Tibial artery (tissue), 4 donors: ENCODE measurements around the gene RGS13.

Experiments
- DNase-seq, 2 donors: peaks; one replicate each; pipeline ENCODE4 v3.0.0-alpha.2; 2019
- H3K27ac ChIP-seq, 2 donors: fragments of 200-600 bp; sonication (generic) in 1 of 2; 1 replicate in 1 of 2; 2 replicates in 1 of 2; pipeline ENCODE4 v1.5.1; 2018 to 2019; ENCODE audit warnings: mild to moderate bottlenecking in 1 of 2
- H3K27me3 ChIP-seq, 2 donors: fragments of 200-600 bp; sonication (generic) in 1 of 2; one replicate each; pipeline versions ENCODE4 v1.5.1 to v1.6.0; 2016 to 2019
- H3K36me3 ChIP-seq, 3 donors: fragments of 200-600 bp; sonication (generic) in 2 of 3; one replicate each; pipeline ENCODE4 v1.5.1; 2016 to 2019; ENCODE audit warnings: mild to moderate bottlenecking in 2 of 3
- H3K4me1 ChIP-seq, 4 donors: fragments of 200-600 bp; sonication (generic) in 2 of 4; 1 replicate in 3 of 4; 2 replicates in 1 of 4; pipeline ENCODE4 v1.5.1; 2016 to 2019
- H3K4me3 ChIP-seq, 2 donors: fragments of 200-600 bp; sonication (generic) in 1 of 2; 1 replicate in 1 of 2; 2 replicates in 1 of 2; pipeline ENCODE4 v1.5.1; 2018 to 2019; ENCODE audit warnings: mild to moderate bottlenecking in 2 of 2
- H3K9me3 ChIP-seq, 3 donors: fragments of 200-600 bp; sonication (generic) in 1 of 3; one replicate each; pipeline ENCODE4 v1.5.1; 2016 to 2019
- CTCF ChIP-seq, 2 experiments: fragments of 200-600 bp in 1 of 2; fragments of 450-650 bp in 1 of 2; IDR thresholded peaks; one replicate each; pipeline ENCODE4 v1.5.1; 2017 to 2019; ENCODE audit warnings: antibody characterized with exemption in 2 of 2, mild to moderate bottlenecking in 1 of 2, moderate library complexity in 1 of 2
- intact Hi-C: fragments of 100-400 bp; cut with DNase I; formaldehyde crosslinking; loops from one replicate; pipeline ENCODE4 v1.15.0; 2023; ENCODE audit warnings: low total_unique reads

RGS13 gene

GRCh38 chr1:192592981-192593708, 42.8 kb upstream of the RGS13 start:
- no peak overlapping the region for H3K4me3 ChIP-seq
- no peak for TF ChIP-seq CTCF (IDR thresholded peaks at IDR 0.05)
- H3K4me1 ChIP-seq: no peaks in the 10 kb centered on the region
- no peaks in the 10 kb centered on the region for H3K36me3 ChIP-seq
- H3K27me3 ChIP-seq: no peaks in the 10 kb centered on the region
- no peak overlapping the region for H3K27ac ChIP-seq
- DNase-seq: no peak
- intact Hi-C loops: no loop called here
- no peaks in the 10 kb centered on the region for H3K9me3 ChIP-seq

GRCh38 chr1:192595299-192595698, 40.6 kb upstream of the RGS13 start:
- no peak for DNase-seq
- H3K4me1 ChIP-seq: no peaks in the 10 kb centered on the region

GRCh38 chr1:192598589-192598988, 37.4 kb upstream of the RGS13 start:
- intact Hi-C loops: no loop called here
- no peak overlapping the region for H3K4me3 ChIP-seq
- H3K27ac ChIP-seq: no peak overlapping the region
- H3K36me3 ChIP-seq: no peaks in the 10 kb centered on the region
- H3K4me1 ChIP-seq: no peaks in the 10 kb centered on the region
- DNase-seq: no peak
- no peaks in the 10 kb centered on the region for H3K27me3 ChIP-seq
- TF ChIP-seq CTCF (IDR thresholded peaks at IDR 0.05): no peak
- H3K9me3 ChIP-seq: no peaks in the 10 kb centered on the region

More at GRCh38 chr1:192595299-192595698, 40.6 kb upstream of the RGS13 start:
- no peaks in the 10 kb centered on the region for H3K9me3 ChIP-seq
- no peak for TF ChIP-seq CTCF (IDR thresholded peaks at IDR 0.05)
- H3K4me3 ChIP-seq: no peak overlapping the region
- no peak overlapping the region for H3K27ac ChIP-seq
- H3K36me3 ChIP-seq: no peaks in the 10 kb centered on the region
- no peaks in the 10 kb centered on the region for H3K27me3 ChIP-seq
- intact Hi-C loops: no loop called here

- no peak for TF ChIP-seq CTCF (IDR thresholded peaks at IDR 0.05)
- Histone ChIP-seq H3K4me1 (peaks cover 0 to 10% (median 0%) of the 10 kb centered on the region in 4 donors), H3K27me3 (no peaks in the 10 kb centered on the region), H3K36me3 (no peaks in the 10 kb centered on the region), H3K9me3 (no peaks in the 10 kb centered on the region), H3K4me3 (no peak overlapping the region), H3K27ac (no peak overlapping the region)
- intact Hi-C loops: loop anchor here (5.0 kb wide), 1 partner anchor 277 kb away; no protein-coding TSS in a partner anchor
- DNase-seq: no peak
Measured at GRCh38 chr1:192600275-192600674, 35.7 kb upstream of the RGS13 start.

- Histone ChIP-seq H3K27me3 (no peaks in the 10 kb centered on the region), H3K27ac (no peak overlapping the region), H3K36me3 (no peaks in the 10 kb centered on the region), H3K4me1 (peaks cover 0 to 11% (median 0%) of the 10 kb centered on the region in 4 donors), H3K4me3 (no peak overlapping the region), H3K9me3 (no peaks in the 10 kb centered on the region)
- intact Hi-C loops: loop anchor here (5.0 kb wide), 1 partner anchor 276 kb away; no protein-coding TSS in a partner anchor
- no peak for TF ChIP-seq CTCF (IDR thresholded peaks at IDR 0.05)
- DNase-seq: no peak
Measured at GRCh38 chr1:192601143-192601542, 34.8 kb upstream of the RGS13 start.
